ENCODE data around the gene NRN1.
"Not testable (repeated sequence)": the region's sequence is repeated elsewhere in the genome, so short reads cannot be mapped to it uniquely, and the experiment has no call there.

NRN1 gene

GRCh38 chr6:5990786-5991185 lies 15.9 kb downstream of the NRN1 start:
- H3K4me3 ChIP-seq = no peak overlapping the region
- peak overlapping the region in 2 of 21 experiments; percentile 1 to 47 for H3K27ac ChIP-seq

GRCh38 chr6:5989141-5989723 lies 17.5 kb downstream of the NRN1 start:
- H3K27ac ChIP-seq = peak overlapping the region in 2 of 21 experiments; percentile 13 to 47
- H3K4me3 ChIP-seq = no peak overlapping the region

GRCh38 chr6:5986861-5987260 lies 19.9 kb downstream of the NRN1 start:
- no peak overlapping the region for H3K4me3 ChIP-seq
- no peak overlapping the region for H3K27ac ChIP-seq

GRCh38 chr6:5984150-5985089 lies 22.3 kb downstream of the NRN1 start:
- Histone ChIP-seq H3K4me3 (no peak overlapping the region), H3K27ac (no peak overlapping the region)

GRCh38 chr6:5981126-5982026 lies 25.3 kb downstream of the NRN1 start:
- Histone ChIP-seq H3K4me3 (no peak overlapping the region), H3K27ac (no peak overlapping the region)

GRCh38 chr6:5979650-5980420 lies 26.9 kb downstream of the NRN1 start:
- no peak overlapping the region for H3K4me3 ChIP-seq
- no peak overlapping the region for H3K27ac ChIP-seq

- Histone ChIP-seq H3K27ac (no peak overlapping the region), H3K4me3 (no peak overlapping the region)
Measured at GRCh38 chr6:5976811-5977210, 29.9 kb downstream of the NRN1 start.

GRCh38 chr6:5968817-5969734 lies 37.6 kb downstream of the NRN1 start:
- H3K4me3 ChIP-seq = no peak overlapping the region
- H3K27ac ChIP-seq = no peak overlapping the region

- H3K4me3 ChIP-seq, H3K27ac ChIP-seq: not testable (repeated sequence)
Measured at GRCh38 chr6:5968036-5968435, 38.7 kb downstream of the NRN1 start.

GRCh38 chr6:5967594-5967993 lies 39.1 kb downstream of the NRN1 start:
- H3K4me3 ChIP-seq = no peak overlapping the region
- no peak overlapping the region for H3K27ac ChIP-seq

- Histone ChIP-seq H3K4me3 (no peak overlapping the region), H3K27ac (no peak overlapping the region)
Measured at GRCh38 chr6:5962794-5963193, 43.9 kb downstream of the NRN1 start.

- Histone ChIP-seq H3K27ac (no peak overlapping the region), H3K4me3 (no peak overlapping the region)
Measured at GRCh38 chr6:5961836-5962235, 44.9 kb downstream of the NRN1 start.

GRCh38 chr6:5960456-5960855 lies 46.3 kb downstream of the NRN1 start:
- H3K27ac ChIP-seq = no peak overlapping the region
- H3K4me3 ChIP-seq = no peak overlapping the region

- no peak overlapping the region for H3K4me3 ChIP-seq
- no peak overlapping the region for H3K27ac ChIP-seq
Measured at GRCh38 chr6:5958921-5959320, 47.8 kb downstream of the NRN1 start.

- H3K27ac ChIP-seq = no peak overlapping the region
- H3K4me3 ChIP-seq = no peak overlapping the region
Measured at GRCh38 chr6:5956939-5957338, 49.8 kb downstream of the NRN1 start.

- H3K4me3 ChIP-seq = no peak overlapping the region
- H3K27ac ChIP-seq = no peak overlapping the region
Measured at GRCh38 chr6:5950361-5950785, 56.4 kb downstream of the NRN1 start.
